Measurements from ENCODE around the gene DUT. TPM values are rescaled to one million over a fixed set of nuclear protein-coding genes. Genes with fewer than 3 reads are reported as not detected.
A peak's percentile ranks its signal among the peaks of the same experiment; 100 is the strongest.
"Not testable (repeated sequence)": the region's sequence is repeated elsewhere in the genome, so short reads cannot be mapped to it uniquely, and the experiment has no call there.

Gene DUT
- total RNA-seq, 2 donors from 2014 or later = 87.0 to 104 TPM

DNA sequence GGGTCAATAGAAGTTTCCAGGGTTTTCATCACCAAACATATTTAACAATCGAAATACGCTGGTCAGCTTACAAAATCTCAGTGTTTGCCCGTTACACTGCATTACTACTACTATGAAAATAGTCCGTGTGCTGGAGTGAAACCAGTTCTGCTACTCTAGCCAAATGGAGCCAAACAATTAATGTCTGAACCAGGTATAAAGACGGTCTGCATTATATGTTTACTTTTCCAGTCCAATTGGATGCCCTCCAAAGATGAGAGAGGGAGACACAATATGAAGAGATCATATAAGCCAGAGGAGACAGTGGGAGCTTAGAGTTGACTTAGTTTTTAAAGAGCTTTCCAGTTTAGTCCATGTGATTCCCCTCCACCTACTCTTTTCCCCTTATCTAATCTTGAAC, 6.3 kb upstream of the DUT start:
- no peaks in the 10 kb centered on the region for H3K36me3 ChIP-seq
- H3K4me3 ChIP-seq = no peak overlapping the region
- no peaks in the 10 kb centered on the region for H3K4me1 ChIP-seq (replicated peaks)
- DNase-seq (ENCODE audit: low spot score) = peak; percentile 53
- WGBS = 19% methylated on average over 5 of the region's 5 CpGs
- no peaks in the 10 kb centered on the region for H3K9me3 ChIP-seq
- no peak for TF ChIP-seq CTCF (IDR thresholded peaks at IDR 0.05)
- TF ChIP-seq POLR2A (IDR thresholded peaks at IDR 0.05) = no peak
- peak; percentile 79 for TF ChIP-seq POLR2AphosphoS5 (IDR thresholded peaks at IDR 0.05)
- no peaks in the 10 kb centered on the region for H3K27me3 ChIP-seq (replicated peaks; ENCODE audit: insufficient read depth)
- no peak overlapping the region for H3K27ac ChIP-seq
- intact Hi-C loops (cut with DNase I) = no loop called here

DNA sequence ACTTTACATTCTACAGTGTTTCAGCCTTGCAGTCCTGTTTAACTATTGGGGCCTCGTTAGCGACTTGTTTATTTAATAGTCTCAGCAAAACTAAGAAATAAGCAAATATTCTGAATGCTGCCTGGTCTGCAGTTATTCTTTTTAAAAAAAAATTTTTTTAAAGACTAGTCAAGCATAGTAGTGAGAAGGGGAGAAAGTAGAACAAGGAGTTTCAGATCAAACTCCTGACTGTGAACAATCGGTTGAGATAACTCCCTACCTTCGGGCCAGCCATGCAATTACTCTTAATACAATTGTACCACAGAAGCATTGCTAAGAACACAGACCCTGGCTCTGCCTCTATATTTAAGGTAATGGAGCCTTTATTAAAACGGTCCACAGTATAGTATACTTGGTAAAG, 5.8 kb upstream of the DUT start:
- WGBS = 46% methylated on average over 5 of the region's 5 CpGs
- intact Hi-C loops (cut with DNase I) = no loop called here
- DNase-seq (ENCODE audit: low spot score) = no peak
- H3K4me3 ChIP-seq = no peak overlapping the region
- H3K9me3 ChIP-seq = no peaks in the 10 kb centered on the region
- TF ChIP-seq CTCF (IDR thresholded peaks at IDR 0.05) (no peak), POLR2AphosphoS5 (IDR thresholded peaks at IDR 0.05) (no peak), POLR2A (IDR thresholded peaks at IDR 0.05) (no peak)
- no peaks in the 10 kb centered on the region for H3K27me3 ChIP-seq (replicated peaks; ENCODE audit: insufficient read depth)
- H3K27ac ChIP-seq = no peak overlapping the region
- H3K4me1 ChIP-seq (replicated peaks) = no peaks in the 10 kb centered on the region
- no peaks in the 10 kb centered on the region for H3K36me3 ChIP-seq

DNA sequence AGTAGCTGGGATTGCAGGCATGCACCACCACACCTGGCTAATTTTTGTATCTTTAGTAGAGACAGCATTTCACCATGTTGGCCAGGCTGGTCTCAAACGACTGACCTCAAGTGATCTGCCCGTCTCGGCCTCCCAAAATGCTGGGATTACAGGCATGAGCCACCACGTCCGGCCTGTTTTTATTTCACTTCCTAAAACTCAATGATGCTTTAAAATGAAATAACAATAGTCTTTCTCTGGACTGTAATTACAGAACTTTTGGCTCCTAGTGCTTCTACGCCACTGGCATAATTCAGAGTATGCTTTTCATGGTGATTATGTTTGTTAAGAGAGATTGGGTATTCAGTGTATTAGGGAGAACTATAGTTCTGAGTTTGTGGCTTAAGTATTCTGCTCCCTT, 5.0 kb upstream of the DUT start:
- H3K4me1 ChIP-seq (replicated peaks); H3K36me3 ChIP-seq; H3K9me3 ChIP-seq; H3K27ac ChIP-seq; DNase-seq (ENCODE audit: low spot score); intact Hi-C loops (cut with DNase I); H3K4me3 ChIP-seq; H3K27me3 ChIP-seq (replicated peaks; ENCODE audit: insufficient read depth): not testable (repeated sequence)
- 93% methylated on average over 6 of the region's 6 CpGs for WGBS

- H3K27ac ChIP-seq = peak overlapping the region; percentile 95 to 97
- intact Hi-C loops (cut with DNase I) = no loop called here
- TF ChIP-seq POLR2AphosphoS5 (IDR thresholded peaks at IDR 0.05) (no peak), POLR2A (IDR thresholded peaks at IDR 0.05) (no peak), CTCF (IDR thresholded peaks at IDR 0.05) (no peak)
- no peaks in the 10 kb centered on the region for H3K4me1 ChIP-seq (replicated peaks)
- peak overlapping the region; percentile 69 to 73 for H3K4me3 ChIP-seq
- no peaks in the 10 kb centered on the region for H3K27me3 ChIP-seq (replicated peaks; ENCODE audit: insufficient read depth)
- no peaks in the 10 kb centered on the region for H3K9me3 ChIP-seq
- no peak for DNase-seq (ENCODE audit: low spot score)
- H3K36me3 ChIP-seq = no peaks in the 10 kb centered on the region
- WGBS = 12% methylated on average over 11 of the region's 11 CpGs
Observed at GRCh38 chr15:48330105-48330785, 984 bp upstream of the DUT start.

DNA sequence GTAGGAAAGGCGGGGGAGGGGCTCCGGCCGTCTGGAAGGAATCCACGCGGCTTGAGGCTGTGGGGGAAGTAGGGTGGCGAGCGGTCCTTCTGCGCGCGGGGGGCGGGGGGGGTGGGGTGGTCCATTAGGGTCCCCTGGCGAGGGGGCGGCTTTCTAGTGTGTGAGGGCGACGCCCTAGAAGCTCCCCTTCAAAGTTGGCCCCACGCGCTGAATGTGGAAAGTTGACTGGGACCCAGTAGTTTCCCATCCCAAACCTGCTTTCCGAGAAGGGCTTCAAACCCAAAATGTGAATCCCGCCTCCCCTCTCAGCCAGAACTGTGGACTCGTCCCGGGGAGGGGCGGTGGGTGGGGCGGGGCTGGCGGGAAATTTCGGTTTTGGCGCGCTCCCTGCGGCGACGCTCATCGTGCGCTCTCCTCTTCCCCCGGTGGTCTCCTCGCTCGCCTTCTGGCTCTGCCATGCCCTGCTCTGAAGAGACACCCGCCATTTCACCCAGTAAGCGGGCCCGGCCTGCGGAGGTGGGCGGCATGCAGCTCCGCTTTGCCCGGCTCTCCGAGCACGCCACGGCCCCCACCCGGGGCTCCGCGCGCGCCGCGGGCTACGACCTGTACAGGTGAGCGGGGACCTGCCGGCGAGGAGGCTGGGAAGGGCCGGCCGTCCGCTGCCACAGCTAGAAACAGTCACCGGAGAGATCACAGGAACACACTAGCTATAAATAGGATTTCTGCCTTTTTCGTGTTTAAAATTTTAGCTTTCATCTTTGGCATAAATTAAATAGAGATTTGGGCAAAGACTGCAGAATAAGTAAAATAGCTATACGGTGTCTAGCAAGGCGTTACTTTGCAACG, 790 bp downstream of the DUT start:
- DNase-seq (ENCODE audit: low spot score) = peak; percentile 63
- no peaks in the 10 kb centered on the region for H3K36me3 ChIP-seq
- intact Hi-C loops (cut with DNase I) = no loop called here
- peak overlapping the region; percentile 95 to 97 for H3K27ac ChIP-seq
- no peaks in the 10 kb centered on the region for H3K9me3 ChIP-seq
- H3K4me1 ChIP-seq (replicated peaks) = no peaks in the 10 kb centered on the region
- H3K27me3 ChIP-seq (replicated peaks; ENCODE audit: insufficient read depth) = no peaks in the 10 kb centered on the region
- peak overlapping the region; percentile 69 to 73 for H3K4me3 ChIP-seq
- under 1% methylated on average over 61 of the region's 64 CpGs for WGBS
- TF ChIP-seq CTCF (IDR thresholded peaks at IDR 0.05) (no peak), POLR2A (IDR thresholded peaks at IDR 0.05) (no peak), POLR2AphosphoS5 (IDR thresholded peaks at IDR 0.05) (no peak)
